Bronchial epithelial cell (primary cell): Measurements from ENCODE around the gene ARAP3. TPM values are rescaled to one million over a fixed set of nuclear protein-coding genes. Genes with fewer than 3 reads are reported as not detected.
"Not testable (repeated sequence)": the region's sequence is repeated elsewhere in the genome, so short reads cannot be mapped to it uniquely, and the experiment has no call there.

Experiments
- DNase-seq: peaks from one replicate; pipeline ENCODE4 v3.0.0-alpha.2; 2010; ENCODE audit warnings: low read depth
- FAIRE-seq: peaks from 2 replicates; lab custom pipeline; 2011; peaks lifted over from hg19 to GRCh38; lab: Jason Lieb, UNC
- H3K27me3 ChIP-seq: 2 replicates; pipeline ENCODE4 v1.5.1; 2011; ENCODE audit warnings: low read length; ENCODE audit not compliant: control insufficient read depth, insufficient read depth
- H3K36me3 ChIP-seq: 2 replicates; pipeline ENCODE4 v1.5.1; 2011; ENCODE audit warnings: low read length; ENCODE audit not compliant: control insufficient read depth, insufficient read depth
- H3K4me3 ChIP-seq: 2 replicates; pipeline ENCODE4 v1.5.1; 2011; ENCODE audit warnings: mild to moderate bottlenecking, low read depth, low read length, control low read depth
- CTCF ChIP-seq: IDR thresholded peaks from 2 replicates; pipeline ENCODE4 v1.5.1; 2011; ENCODE audit warnings: mild to moderate bottlenecking, moderate library complexity, low read length, control low read depth, inconsistent platforms; ENCODE audit not compliant: insufficient read depth, severe bottlenecking
- total RNA-seq: library from RNA; depleted of rRNA; stranded (reverse); fragments of >200 nt; gene quantifications from 2 replicates; pipeline ENCODE4 v1.2.1, GENCODE V29; 2014

ARAP3 gene
- total RNA-seq, 1 donor from 2014 or later, result 3.7 TPM

- no peaks in the 10 kb centered on the region for H3K27me3 ChIP-seq
- FAIRE-seq (no peak), DNase-seq (no peak)
- peaks cover 1% of the 10 kb centered on the region for H3K36me3 ChIP-seq
- TF ChIP-seq CTCF, result no peak
- no peak overlapping the region for H3K4me3 ChIP-seq
Measured at GRCh38 chr5:141615991-141616720, 65.9 kb downstream of the ARAP3 start.

- Histone ChIP-seq H3K36me3 (peaks cover 1% of the 10 kb centered on the region), H3K4me3 (no peak overlapping the region), H3K27me3 (no peaks in the 10 kb centered on the region)
- TF ChIP-seq CTCF, result no peak
- no peak for FAIRE-seq
- no peak for DNase-seq
Measured at GRCh38 chr5:141613344-141613743, 68.7 kb downstream of the ARAP3 start.

GRCh38 chr5:141611289-141611688 lies 70.7 kb downstream of the ARAP3 start:
- no peak for DNase-seq
- H3K4me3 ChIP-seq, result no peak overlapping the region
- TF ChIP-seq CTCF, result no peak
- FAIRE-seq, result no peak
- H3K27me3 ChIP-seq, result no peaks in the 10 kb centered on the region
- H3K36me3 ChIP-seq, result peaks cover 1% of the 10 kb centered on the region

GRCh38 chr5:141609921-141610320 lies 72.1 kb downstream of the ARAP3 start:
- H3K36me3 ChIP-seq, DNase-seq, FAIRE-seq, H3K4me3 ChIP-seq, H3K27me3 ChIP-seq: not testable (repeated sequence)

- no peak for TF ChIP-seq CTCF
- no peak for FAIRE-seq
- no peaks in the 10 kb centered on the region for H3K27me3 ChIP-seq
Measured at GRCh38 chr5:141609044-141609443, 73.0 kb downstream of the ARAP3 start.

GRCh38 chr5:141608557-141608956 lies 73.5 kb downstream of the ARAP3 start:
- DNase-seq, result no peak
- H3K27me3 ChIP-seq, result no peaks in the 10 kb centered on the region
- FAIRE-seq, result no peak
- peaks cover 1% of the 10 kb centered on the region for H3K36me3 ChIP-seq
- no peak for TF ChIP-seq CTCF
- no peak overlapping the region for H3K4me3 ChIP-seq

More at GRCh38 chr5:141609044-141609443, 73.0 kb downstream of the ARAP3 start:
- no peak for DNase-seq
- Histone ChIP-seq H3K4me3 (no peak overlapping the region), H3K36me3 (peaks cover 1% of the 10 kb centered on the region)
